Hepatic stellate cell (primary cell): ENCODE data around the gene PSMC4.
"Not testable (repeated sequence)": the region's sequence is repeated elsewhere in the genome, so short reads cannot be mapped to it uniquely, and the experiment has no call there.

Experiments
- DNase-seq: peaks from one replicate; pipeline ENCODE4 v3.0.0; 2011; ENCODE audit warnings: low spot score

PSMC4 gene

DNA sequence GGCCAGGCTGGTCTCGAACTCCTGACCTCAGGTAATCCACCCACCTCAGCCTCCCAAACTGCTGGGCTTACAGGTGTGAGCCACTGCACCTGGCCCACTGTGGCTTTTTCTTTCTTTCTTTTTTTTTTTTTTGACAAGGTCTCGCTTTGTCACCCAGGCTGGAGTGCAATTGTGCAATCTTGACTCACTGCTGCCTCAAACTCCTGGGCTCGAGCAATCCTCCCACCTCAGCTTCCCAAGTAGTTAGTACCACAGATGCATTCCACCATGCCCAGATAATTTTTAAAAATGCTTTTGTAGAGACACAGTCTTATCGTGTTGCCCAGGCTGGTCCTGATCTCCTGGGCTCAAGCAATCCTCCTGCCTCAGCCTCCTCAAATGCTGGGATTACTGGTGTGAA, 24.4 kb upstream of the PSMC4 start:
- DNase-seq = no peak

DNA sequence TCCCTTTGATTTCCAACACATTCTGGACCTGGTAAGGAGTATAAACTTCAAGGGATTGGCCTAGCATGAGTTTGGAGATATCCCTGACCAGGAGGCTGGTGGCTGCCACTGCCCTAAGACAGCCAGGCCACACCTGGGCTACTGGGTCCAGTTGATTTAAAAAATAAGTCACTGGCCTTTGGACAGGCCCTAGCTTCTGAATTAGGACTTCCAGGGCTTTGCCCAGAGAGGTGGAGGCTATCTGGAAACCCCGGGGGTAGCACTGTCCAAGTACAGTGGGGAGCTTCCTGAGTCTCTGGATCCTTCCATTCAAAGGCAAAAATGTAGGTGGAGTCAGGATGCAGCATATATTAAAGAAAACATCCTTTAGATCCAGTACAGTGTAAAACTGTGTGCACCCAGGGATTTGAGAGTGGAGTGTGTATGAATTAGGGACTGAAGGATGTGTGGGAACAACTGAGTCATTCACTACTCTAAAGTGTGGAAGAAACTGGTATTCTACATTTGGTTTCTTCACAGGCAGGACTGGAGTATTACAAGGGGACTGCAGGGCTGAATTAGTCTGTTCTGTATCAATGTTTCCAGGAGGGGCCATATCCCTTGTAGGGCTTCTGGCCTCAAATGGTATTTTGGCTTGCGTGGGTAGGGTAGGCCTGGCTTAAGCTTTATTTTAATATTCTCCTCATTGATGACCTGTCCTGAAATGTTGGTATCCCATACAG, 21.8 kb upstream of the PSMC4 start:
- no peak for DNase-seq

DNA sequence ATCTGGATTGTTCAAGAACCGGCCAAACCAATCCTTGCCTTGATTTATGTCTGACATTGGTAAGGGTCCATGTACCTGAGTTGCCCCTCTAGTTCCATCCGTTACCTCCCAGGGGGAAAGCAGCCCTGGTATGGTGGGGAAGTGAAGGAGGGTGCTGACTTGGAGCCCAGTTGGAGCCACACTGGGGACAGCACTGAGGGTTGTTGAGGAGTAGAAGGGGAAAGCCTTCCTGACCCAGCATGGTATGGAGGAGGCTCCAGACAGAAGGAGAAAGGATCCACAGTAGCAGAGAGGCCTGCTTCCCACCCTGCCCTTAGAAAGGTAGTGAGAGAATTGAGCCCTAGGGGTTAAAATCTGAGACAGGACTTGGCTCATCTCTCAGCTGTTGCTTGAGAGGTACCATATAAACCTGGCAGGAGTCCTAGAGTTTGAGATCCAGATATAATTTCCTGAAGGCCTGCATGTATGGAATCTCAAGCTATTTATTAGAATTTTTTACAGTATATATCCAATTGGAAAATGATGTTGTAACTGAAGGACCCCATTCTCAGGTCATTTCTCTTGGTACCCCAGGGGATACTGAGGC, 19.8 kb upstream of the PSMC4 start:
- no peak for DNase-seq

DNA sequence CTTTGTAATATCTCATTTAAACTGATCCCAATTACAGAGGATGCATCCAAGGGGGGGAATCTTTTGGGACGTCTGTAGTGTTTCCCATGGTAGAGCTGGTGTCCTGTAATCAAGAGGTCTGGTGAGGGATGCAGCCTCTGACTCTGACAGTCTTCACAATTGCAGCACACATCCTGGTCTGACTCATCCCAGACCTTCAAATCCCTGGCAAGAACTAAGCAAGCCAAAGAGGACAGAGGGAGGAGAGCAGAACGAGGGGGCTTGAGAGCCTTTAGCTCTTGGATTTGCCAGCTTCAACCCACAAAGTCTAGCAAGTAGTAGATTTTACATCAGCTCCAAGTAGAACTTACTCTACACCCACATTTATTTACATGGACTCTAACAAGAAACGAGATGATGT, 19.3 kb upstream of the PSMC4 start:
- no peak for DNase-seq

DNA sequence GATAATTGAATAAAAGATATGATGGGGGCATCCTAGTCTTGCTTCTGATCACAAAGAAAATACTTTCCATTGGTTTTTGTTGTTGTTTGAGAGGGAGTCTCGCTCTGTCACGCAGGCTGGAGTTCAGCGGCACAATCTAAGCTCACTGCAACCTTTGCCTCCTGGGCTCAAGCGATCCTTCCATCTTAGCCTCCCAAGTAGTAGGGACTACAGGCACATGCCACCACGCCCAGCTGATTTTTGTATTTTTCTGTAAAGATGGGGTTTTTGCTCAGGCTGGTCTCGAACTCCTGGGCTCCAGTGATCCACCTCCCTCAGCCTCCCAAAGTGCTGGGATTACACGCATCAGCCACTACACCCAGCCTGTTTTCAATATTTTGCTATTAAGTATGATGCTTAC, 17.1 kb upstream of the PSMC4 start:
- no peak for DNase-seq

DNA sequence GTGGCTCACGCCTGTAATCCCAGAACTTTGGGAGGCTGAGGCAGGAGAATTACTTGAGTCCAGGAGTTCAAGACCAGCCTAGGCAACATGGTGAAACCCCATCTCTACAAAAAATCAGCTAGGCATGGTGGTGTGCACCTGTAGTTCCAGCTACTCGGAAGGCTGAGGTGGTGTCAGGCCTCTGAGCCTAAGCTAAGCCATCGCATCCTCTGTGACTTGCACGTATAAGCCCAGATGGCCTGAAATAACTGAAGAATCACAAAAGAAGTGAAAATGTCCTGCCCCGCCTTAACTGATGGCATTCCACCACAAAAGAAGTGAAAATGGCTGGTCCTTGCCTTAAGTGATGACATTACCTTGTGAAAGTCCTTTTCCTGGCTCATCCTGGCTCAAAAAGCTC, 13.1 kb upstream of the PSMC4 start:
- DNase-seq = not testable (repeated sequence)

DNA sequence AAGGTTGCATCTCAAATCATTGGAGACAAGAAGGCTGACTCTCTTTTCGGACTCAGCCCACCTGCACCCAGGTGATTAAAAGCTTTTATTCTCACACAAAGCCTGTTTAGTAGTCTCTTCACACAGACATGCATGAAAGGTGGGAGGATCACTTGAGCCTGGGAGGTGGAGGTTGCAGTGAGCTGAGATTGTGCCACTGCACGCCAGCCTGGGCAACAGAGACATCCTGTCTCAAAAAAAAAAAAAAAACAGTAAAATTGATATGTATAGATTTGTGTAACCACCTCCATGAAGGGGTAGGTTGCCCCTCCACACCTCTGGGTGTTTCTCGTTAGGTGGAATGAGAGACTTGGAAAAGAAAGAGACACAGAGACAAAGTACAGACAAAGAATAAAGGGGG, 12.0 kb upstream of the PSMC4 start:
- not testable (repeated sequence) for DNase-seq

DNA sequence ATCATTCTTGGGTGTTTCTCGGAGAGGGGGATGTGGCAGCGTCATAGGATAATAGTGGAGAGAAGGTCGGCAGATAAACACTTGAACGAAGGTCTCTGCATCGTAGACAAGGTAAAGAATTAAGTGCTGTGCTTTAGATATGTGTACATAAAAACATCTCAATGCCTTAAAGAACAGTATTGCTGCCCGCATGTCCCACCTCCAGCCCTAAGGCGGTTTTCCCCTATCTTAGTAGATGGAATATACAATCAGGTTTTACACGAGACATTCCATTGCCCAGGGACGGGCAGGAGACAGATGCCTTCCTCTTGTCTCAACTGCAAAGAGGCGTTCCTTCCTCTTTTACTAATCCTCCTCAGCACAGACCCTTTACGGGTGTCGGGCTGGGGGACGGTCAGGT, 11.6 kb upstream of the PSMC4 start:
- DNase-seq = not testable (repeated sequence)

DNA sequence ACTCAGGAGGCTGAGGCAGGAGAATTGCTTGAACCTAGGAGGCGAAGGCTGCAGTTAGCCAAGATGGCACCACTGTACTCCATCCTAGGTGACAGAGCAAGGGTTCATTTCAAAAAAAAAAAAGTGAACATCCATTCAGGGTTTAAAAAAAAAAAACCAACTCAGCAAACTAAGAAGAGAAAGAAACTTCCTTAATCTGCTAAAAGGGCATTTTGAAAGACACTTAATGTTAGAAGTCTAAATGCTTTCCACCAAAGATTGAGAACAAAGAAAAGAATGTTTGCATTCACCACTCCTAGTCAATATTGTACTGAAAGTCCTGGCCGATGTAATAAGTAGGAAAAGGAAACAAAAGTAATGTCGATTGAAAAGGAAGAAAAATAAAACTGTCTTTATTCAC, 7.1 kb upstream of the PSMC4 start:
- no peak for DNase-seq

DNA sequence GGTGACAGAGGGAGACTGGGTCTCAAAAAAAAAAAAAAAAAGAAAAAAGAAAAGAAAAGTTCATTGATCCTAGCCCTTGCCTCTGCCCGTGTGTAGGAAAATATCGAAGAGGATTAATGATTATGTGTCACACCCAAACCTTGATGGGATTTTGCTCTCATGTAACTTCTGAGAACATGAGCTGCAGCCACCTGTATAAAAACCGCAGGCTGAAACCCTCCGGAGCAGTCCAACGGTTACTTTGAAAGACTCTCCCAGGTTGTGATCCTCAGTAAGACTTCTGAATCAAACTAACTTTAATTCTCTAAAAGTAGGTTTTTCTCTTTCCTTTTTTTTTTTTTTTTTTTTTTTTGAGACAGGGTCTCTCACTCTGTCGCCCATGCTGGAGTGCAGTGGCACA, 4.3 kb upstream of the PSMC4 start:
- no peak for DNase-seq

DNA sequence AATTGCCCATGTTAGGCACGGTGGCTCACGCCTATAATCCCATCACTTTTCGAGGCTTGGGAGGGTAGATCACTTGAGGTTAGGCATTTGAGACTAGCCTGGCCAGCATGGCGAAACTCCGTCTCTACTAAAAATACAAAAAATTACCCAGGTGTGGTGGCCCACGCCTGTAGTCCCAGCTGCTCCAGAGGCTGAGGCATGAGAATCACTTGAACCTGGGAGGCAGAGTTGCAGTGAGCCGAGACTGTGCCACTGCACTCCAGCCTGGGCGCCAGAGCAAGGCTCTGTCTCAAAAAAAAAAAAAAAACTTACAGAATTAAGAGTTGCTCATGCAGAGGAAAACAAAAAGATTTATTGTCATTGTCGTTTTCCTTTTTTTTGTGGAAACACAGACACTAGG, 3.4 kb upstream of the PSMC4 start:
- no peak for DNase-seq

DNA sequence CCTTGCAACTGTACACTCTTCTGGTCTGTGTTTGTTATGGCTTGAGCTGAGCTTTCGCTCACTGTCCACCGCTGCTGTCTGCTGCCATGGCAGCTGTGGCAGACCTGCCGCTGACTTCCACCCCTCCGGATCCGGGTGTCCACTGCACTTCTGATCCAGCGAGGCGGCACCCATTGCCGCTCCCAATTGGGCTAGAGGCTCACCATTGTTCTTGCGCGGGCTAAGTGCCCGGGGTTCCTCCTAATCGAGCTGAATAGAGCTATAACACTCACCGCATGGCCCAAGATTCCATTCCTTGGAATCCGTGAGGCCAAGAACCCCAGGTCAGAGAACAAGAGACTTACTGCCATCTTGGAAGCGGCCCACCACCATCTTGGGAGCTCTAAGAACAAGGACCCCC, 2.2 kb upstream of the PSMC4 start:
- DNase-seq = no peak

DNA sequence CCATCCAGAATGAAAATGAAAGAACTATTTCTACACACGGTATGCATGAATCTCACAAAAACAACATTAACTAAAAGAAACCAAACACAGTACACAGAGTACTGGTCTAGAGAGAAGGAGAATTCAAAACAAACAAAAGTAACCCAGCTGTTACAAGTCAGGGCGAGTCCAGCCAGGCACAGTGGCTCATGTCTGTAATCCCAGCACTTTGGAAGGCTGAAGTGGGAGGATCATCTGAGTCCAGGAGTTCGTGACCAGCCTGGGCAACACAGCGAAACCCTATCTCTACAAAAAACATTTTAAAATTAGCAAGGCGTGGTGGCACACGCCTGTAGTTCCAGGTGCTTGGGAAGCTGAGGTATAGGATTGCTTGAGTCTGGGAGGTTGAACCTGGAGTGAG, 1.7 kb upstream of the PSMC4 start:
- DNase-seq = no peak

DNA sequence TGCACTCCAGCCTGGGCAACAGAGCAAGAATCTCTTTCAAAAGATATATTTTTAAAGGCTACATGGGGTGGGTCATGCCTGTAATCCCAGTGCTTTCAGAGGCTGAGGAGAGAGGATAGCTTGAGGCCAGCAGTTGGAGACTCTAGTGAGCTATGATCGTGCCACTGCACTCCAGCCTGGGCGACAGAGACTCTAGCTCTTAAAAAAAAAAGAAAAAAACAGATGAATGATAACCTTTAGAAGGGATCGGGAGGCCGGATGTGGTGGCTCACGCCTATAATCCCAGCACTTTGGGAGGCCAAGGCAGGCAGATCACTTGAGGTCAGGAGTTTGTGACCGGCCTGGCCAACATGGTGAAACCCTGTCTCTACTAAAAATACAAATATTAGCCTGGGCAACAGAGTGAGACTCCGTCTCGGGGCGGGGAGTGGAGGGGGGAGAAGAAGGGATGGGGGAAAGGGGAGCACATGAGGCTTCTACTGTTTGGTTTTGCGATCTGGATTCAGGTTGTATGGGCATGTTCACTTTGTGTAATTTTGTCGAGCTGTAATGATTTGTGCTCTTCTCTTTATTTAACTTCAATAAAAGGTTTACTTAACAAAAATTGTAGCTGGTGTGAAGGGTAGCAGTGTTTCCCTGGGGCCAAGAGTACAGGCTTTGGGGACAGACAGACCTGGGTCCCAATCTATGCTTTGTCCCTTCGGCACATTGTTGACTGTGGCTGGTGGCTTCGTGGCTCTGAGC, 1.1 kb upstream of the PSMC4 start:
- DNase-seq = no peak

DNA sequence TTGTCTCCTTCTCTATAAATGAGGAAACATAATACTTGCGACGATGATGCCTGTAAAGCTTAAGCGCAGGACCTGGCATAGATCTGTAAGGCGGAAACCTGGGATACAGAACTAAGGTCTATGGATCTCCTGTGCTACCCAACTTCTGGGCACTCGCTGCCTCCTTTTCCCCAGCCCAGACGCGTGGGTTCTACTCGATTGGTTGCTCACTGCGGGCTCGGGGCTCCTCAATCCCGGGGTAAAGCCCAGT, 615 bp upstream of the PSMC4 start:
- DNase-seq = no peak

DNA sequence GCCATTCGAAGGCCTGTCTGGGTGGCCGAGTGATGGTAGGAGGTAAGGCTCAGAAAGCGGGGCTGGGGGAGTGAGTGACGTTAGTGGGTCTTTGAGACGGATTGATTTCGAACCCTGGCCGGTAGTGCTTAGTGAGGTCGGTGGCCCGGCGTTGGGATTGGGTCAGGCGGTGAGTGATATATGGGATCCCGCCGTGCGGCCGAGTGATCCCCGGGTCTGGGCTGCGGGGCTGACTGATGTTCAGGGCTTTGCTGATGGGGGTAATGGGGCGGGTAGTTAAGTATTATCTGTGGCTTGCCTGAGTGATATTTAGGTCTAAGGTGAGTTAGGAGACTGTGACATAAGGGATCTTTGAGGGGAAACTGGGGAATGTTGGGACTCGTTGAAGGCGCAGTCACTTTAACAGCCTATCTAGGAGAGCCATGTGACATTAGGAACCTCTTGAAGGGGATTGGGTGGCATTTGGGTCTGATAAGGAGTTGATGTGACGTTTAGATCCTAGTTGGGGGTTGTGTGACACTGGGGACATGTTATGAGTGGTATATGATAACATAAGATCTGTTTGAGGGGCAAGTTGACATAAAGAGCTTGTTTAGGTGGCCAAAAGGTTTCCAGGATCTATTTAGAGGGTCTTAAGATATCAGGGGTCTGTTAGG, 543 bp downstream of the PSMC4 start:
- DNase-seq = peak; percentile 19

DNA sequence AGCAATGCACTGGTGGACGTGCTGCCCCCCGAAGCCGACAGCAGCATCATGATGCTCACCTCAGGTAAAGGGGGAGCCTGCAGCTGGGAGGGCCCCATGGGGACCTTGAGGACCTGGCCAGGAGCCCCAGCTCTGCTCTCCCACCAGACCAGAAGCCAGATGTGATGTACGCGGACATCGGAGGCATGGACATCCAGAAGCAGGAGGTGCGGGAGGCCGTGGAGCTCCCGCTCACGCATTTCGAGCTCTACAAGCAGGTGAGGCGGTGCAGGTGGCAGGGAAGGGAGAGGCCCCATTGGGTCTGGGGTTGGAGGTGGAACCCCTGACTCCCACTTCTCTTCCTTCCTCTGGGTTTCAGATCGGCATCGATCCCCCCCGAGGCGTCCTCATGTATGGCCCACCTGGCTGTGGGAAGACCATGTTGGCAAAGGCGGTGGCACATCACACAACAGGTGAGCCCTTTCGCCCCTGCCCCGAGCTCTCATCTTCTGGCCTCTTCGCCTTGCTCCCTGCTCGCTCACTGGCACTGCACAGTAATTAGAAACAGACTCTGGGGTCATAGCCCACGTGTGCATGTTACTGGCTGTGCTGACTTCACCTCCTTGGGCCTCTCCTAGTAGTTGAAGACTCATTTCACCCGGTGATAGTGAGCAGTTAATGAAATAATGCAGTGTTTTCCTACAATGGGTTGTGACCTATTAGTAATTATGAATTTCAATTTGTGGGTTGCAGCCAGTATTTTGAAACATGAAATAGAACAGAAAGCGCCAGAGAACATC, 3.6 kb downstream of the PSMC4 start:
- no peak for DNase-seq

DNA sequence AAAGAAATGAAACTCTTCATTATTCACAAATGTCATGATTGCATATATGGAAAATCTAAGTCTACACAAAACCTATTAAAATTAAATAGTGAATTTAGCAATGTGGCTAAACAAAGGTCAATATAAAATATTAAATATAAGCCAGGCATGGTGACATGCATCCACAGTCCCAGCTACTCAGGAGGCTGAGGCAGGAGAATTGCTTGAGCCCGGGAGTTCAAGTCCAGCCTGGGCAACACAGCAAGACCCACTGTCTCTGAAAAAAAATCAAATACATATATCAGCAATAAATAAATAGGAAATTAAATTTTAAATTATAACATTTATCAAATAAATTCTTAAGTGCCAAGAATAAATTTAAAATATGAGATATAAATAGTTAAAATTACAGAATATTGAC, 11.9 kb downstream of the PSMC4 start:
- no peak for DNase-seq

DNA sequence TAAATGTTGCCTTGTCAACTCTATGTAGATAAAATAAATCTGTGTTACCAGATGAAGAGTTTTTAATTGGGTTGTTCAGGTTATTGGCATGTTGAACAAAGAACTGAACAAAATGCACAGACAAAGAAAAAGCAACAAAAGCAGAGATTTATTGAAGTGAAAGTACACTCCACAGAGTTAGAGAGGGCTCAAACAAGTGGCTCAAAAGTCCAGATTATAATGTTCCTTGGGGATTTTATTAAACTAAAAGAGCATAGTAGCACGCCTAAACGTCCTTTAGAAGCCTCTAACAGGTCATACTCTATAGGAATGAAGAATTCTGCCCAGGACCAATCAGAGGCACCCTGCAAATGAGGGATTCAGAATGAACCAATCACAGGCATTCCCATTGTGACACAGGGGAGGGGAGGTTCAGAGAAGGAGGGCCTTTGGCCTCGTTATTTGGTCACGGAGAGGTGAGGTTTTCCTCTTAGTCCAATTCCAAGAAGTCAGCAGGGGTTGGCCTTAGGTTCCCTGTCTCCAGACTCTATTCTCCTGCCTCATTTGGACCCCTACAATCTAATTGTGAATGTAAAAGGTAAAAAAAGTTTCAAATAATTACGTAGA, 12.8 kb downstream of the PSMC4 start:
- DNase-seq = no peak

DNA sequence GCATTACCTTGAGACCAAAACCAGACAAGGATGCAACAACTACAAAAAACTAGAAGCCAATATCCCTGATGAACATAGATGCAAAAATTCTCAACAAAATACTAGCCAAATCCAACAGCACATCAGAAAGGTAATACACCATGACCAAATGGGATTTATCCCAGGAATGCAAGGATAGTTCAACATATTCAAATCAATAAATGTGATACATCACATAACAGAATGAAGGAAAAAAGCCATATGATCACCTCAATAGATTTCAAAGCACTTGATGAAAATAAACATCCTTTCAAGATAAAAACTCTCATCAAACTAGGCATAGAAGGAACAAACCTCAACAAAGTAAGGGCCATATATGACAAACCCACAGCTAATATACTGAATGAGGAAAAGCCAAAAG, 15.7 kb downstream of the PSMC4 start:
- no peak for DNase-seq

DNA sequence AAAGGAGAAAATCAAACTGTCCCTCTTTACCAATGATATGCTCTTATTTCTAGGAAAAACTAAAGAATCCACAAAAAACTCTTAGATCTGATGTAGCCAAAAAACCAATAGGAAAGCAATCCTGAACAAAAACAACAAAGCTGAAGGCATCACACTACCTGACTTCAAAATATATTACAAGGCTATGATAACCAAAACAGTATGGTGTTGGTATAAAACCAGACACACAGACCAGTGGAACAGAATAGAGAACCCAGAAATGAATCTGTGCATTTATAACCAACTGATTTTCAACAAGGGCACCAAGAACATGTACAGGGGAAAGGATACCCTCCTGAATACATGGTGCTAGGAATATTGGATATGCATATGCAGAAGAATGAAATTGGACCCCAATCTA, 16.2 kb downstream of the PSMC4 start:
- DNase-seq = no peak

DNA sequence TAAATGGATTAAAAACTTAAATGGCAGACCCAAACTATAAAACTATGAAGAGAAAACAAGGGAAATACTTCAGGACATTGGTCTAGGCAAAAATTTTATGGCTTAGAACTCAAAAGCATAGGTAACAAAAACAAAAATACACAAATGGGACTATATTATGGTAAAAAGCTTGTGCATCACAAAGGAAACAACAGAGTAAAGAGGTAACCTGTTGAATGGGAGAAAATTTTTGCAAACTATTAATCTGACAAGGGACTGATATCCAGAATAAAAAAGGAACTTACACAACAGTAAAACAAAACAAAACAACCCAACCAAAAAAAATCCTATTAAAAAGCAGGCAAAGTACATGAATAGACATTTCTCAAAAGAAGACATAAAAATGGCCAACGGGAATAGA, 16.6 kb downstream of the PSMC4 start:
- DNase-seq = no peak
